B cell (primary cell): Measurements from ENCODE around the gene RNF150.

Source experiments
- EZH2 ChIP-seq: IDR thresholded peaks from 2 replicates; pipeline ENCODE4 v1.6.1; 2012; ENCODE audit warnings: borderline replicate concordance, low read depth, mild to moderate bottlenecking, moderate library complexity, low read length; ENCODE audit not compliant: insufficient read depth, poor library complexity, severe bottlenecking
- TF ChIP-seq, protein P1 (sequence below): fragments of 200-600 bp; IDR thresholded peaks from one replicate; pipeline ENCODE4 v1.8.0; 2022; ENCODE audit warnings: antibody characterized with exemption, mild to moderate bottlenecking

DNA sequence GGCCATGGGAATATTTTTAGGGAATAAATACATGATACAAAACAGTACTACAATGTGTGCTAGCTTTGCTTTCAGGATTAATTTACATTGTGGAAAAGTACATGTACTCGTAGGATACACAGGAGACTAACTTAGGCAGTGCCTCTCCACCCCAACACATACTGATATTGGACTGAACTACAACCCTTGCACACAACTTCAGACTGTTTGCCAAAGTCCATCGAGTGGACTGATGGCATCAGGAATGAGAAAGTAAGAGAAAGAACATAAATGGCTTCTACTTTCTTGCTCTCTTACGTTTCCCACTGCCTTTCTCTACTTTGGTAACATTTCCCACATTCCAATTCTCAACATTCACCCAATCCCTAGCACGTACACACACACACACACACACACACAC, 130.1 kb downstream of the RNF150 start:
- TF ChIP-seq, protein P1, sequence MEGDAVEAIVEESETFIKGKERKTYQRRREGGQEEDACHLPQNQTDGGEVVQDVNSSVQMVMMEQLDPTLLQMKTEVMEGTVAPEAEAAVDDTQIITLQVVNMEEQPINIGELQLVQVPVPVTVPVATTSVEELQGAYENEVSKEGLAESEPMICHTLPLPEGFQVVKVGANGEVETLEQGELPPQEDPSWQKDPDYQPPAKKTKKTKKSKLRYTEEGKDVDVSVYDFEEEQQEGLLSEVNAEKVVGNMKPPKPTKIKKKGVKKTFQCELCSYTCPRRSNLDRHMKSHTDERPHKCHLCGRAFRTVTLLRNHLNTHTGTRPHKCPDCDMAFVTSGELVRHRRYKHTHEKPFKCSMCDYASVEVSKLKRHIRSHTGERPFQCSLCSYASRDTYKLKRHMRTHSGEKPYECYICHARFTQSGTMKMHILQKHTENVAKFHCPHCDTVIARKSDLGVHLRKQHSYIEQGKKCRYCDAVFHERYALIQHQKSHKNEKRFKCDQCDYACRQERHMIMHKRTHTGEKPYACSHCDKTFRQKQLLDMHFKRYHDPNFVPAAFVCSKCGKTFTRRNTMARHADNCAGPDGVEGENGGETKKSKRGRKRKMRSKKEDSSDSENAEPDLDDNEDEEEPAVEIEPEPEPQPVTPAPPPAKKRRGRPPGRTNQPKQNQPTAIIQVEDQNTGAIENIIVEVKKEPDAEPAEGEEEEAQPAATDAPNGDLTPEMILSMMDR, result no peak
- TF ChIP-seq EZH2, result no peak
